T-helper 2 cell treated with Interferon-gamma antibody and Interleukin-4, amounts not matched to agents 5 μg/mL and 100 μg/mL, for 36 hours (primary cell): ENCODE measurements around the gene PAPOLA.

Experiments used
- DNase-seq: peaks from one replicate; pipeline ENCODE4 v3.0.0; 2021; ENCODE audit warnings: low spot score
- H3K27ac Mint-ChIP-seq: one replicate; pipeline ENCODE4 v1.8.0; 2021; ENCODE audit warnings: mild to moderate bottlenecking, mixed read lengths
- H3K27me3 Mint-ChIP-seq: one replicate; pipeline ENCODE4 v1.8.0; 2021; ENCODE audit warnings: low read depth, mixed read lengths
- H3K36me3 Mint-ChIP-seq: one replicate; pipeline ENCODE4 v1.8.0; 2021; ENCODE audit warnings: low read depth, mixed read lengths
- H3K4me1 Mint-ChIP-seq: one replicate; pipeline ENCODE4 v1.8.0; 2021; ENCODE audit warnings: low read depth, mixed read lengths
- H3K4me3 Mint-ChIP-seq: one replicate; pipeline ENCODE4 v1.8.0; 2022; ENCODE audit warnings: mild to moderate bottlenecking, moderate library complexity, mixed read lengths
- H3K9me3 Mint-ChIP-seq: one replicate; pipeline ENCODE4 v1.8.0; 2021; ENCODE audit warnings: mixed read lengths

The PAPOLA gene

GRCh38 chr14:96511146-96511545, 9.0 kb downstream of the PAPOLA start:
- H3K27me3 Mint-ChIP-seq = no peaks in the 10 kb centered on the region
- H3K4me3 Mint-ChIP-seq = no peak overlapping the region
- peaks cover 37% of the 10 kb centered on the region for H3K4me1 Mint-ChIP-seq
- no peak overlapping the region for H3K27ac Mint-ChIP-seq
- DNase-seq = no peak
- H3K9me3 Mint-ChIP-seq = no peaks in the 10 kb centered on the region
- no peaks in the 10 kb centered on the region for H3K36me3 Mint-ChIP-seq

DNA sequence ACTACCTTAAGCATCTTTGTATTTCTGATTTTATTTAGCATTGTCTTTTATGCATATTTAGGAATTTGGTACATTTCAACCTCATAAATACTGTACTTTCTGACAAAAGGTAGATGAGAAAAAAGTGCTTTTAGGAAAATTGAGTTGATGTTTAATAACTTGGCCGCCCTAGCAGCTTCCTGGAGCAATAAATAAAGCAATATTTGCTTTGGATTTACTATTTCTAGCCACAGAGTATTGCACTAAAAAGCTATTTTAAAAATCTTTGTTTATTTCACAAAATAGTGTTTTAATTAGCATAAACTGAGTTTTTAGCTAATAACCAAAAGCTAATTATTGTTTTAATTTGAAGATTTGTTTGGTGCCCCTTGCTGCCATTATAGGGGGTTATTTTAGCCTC, 9.5 kb downstream of the PAPOLA start:
- H3K27ac Mint-ChIP-seq = no peak overlapping the region
- H3K4me3 Mint-ChIP-seq = no peak overlapping the region
- H3K36me3 Mint-ChIP-seq = no peaks in the 10 kb centered on the region
- H3K4me1 Mint-ChIP-seq = peaks cover 40% of the 10 kb centered on the region
- H3K27me3 Mint-ChIP-seq = no peaks in the 10 kb centered on the region
- no peak for DNase-seq
- no peaks in the 10 kb centered on the region for H3K9me3 Mint-ChIP-seq

DNA sequence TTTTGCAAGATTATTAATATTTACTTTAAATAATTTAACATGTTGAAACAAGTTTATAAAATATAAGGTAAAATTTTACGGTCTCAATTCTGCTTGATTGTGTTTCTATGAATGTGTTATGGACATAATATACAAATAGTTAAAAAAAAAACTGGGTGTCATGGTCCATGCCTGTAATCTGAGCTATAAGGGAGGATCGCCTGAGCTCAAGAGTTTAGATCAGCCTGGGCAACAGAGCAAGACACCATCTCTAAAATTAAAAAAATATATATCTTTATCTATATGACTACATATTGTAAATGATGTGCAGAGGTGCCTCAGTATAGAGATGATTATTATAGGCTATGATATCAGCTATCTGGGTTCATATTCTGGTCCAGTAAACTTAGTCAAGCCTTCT, 9.9 kb downstream of the PAPOLA start:
- Mint-ChIP-seq H3K4me3 (no peak overlapping the region), H3K9me3 (no peaks in the 10 kb centered on the region), H3K36me3 (no peaks in the 10 kb centered on the region), H3K4me1 (peaks cover 44% of the 10 kb centered on the region), H3K27me3 (no peaks in the 10 kb centered on the region), H3K27ac (no peak overlapping the region)
- no peak for DNase-seq

- Mint-ChIP-seq H3K27ac (no peak overlapping the region), H3K27me3 (no peaks in the 10 kb centered on the region), H3K4me3 (no peak overlapping the region), H3K4me1 (peaks cover 48% of the 10 kb centered on the region), H3K9me3 (no peaks in the 10 kb centered on the region), H3K36me3 (no peaks in the 10 kb centered on the region)
- no peak for DNase-seq
These were observed 10.6 kb downstream of the PAPOLA start for GRCh38 chr14:96512602-96513397.

GRCh38 chr14:96514694-96515093, 12.5 kb downstream of the PAPOLA start:
- Mint-ChIP-seq H3K27ac (no peak overlapping the region), H3K4me1 (peaks cover 40% of the 10 kb centered on the region), H3K9me3 (no peaks in the 10 kb centered on the region), H3K4me3 (no peak overlapping the region), H3K36me3 (peaks cover under 1% of the 10 kb centered on the region), H3K27me3 (no peaks in the 10 kb centered on the region)
- DNase-seq = no peak

- Mint-ChIP-seq H3K36me3 (peaks cover 7% of the 10 kb centered on the region), H3K27ac (no peak overlapping the region), H3K4me1 (peaks cover 42% of the 10 kb centered on the region), H3K4me3 (no peak overlapping the region), H3K27me3 (no peaks in the 10 kb centered on the region), H3K9me3 (no peaks in the 10 kb centered on the region)
- DNase-seq = no peak
These were observed 13.5 kb downstream of the PAPOLA start for GRCh38 chr14:96515731-96516130.

DNA sequence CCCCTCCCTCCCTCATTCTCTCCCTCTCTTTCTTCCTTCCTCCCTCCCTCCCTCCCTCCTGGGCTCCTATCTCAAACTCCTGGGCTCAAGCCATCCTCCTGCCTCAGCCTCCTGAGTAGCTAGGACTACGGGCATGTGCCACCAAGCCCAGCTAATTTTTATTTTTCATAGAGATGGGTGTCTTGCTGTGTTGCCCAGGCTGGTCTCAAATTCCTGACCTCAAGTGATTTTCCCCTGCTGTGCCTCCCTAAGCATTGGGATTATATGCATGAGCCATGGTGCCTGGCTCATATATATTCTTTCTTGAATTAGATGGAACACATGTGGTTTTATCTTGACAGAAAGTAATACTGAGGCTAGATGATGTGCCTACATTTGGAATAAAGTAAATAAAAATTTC, 14.2 kb downstream of the PAPOLA start:
- Mint-ChIP-seq H3K9me3 (no peaks in the 10 kb centered on the region), H3K36me3 (peaks cover 10% of the 10 kb centered on the region), H3K4me1 (peaks cover 40% of the 10 kb centered on the region), H3K27me3 (no peaks in the 10 kb centered on the region), H3K27ac (no peak overlapping the region), H3K4me3 (no peak overlapping the region)
- DNase-seq = no peak

- Mint-ChIP-seq H3K27ac (no peak overlapping the region), H3K9me3 (no peaks in the 10 kb centered on the region), H3K4me1 (peaks cover 23% of the 10 kb centered on the region), H3K27me3 (no peaks in the 10 kb centered on the region), H3K4me3 (no peak overlapping the region), H3K36me3 (peaks cover 26% of the 10 kb centered on the region)
- DNase-seq = no peak
These were observed 17.8 kb downstream of the PAPOLA start for GRCh38 chr14:96519970-96520369.

GRCh38 chr14:96525452-96525851, 23.3 kb downstream of the PAPOLA start:
- no peak overlapping the region for H3K4me3 Mint-ChIP-seq
- H3K27ac Mint-ChIP-seq = no peak overlapping the region
- no peak for DNase-seq
- no peaks in the 10 kb centered on the region for H3K9me3 Mint-ChIP-seq
- no peaks in the 10 kb centered on the region for H3K27me3 Mint-ChIP-seq
- H3K36me3 Mint-ChIP-seq = peaks cover 42% of the 10 kb centered on the region
- H3K4me1 Mint-ChIP-seq = no peaks in the 10 kb centered on the region

DNA sequence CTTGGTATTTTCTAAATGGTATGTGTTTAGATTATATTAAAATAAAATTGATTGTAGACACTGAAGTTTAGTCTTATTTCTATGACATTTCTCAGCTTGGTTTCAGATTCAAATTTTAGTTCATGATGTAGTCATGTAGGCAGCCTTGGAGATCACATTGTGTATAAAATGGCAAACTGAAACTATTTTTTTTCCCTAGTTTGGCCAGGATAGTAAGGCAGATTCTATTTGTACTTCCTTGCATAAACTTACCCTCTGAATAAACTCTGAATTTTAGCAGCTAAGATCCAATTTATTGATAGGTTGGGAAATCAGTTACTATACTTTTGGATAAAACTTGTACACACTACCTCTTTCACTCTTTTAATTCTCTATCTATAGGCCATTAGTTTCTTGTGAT, 30.4 kb downstream of the PAPOLA start:
- no peaks in the 10 kb centered on the region for H3K27me3 Mint-ChIP-seq
- peaks cover 3% of the 10 kb centered on the region for H3K4me1 Mint-ChIP-seq
- no peak for DNase-seq
- peaks cover 34% of the 10 kb centered on the region for H3K36me3 Mint-ChIP-seq
- H3K9me3 Mint-ChIP-seq = no peaks in the 10 kb centered on the region
- H3K27ac Mint-ChIP-seq = no peak overlapping the region
- no peak overlapping the region for H3K4me3 Mint-ChIP-seq

- H3K27me3 Mint-ChIP-seq = no peaks in the 10 kb centered on the region
- H3K4me1 Mint-ChIP-seq = peaks cover 9% of the 10 kb centered on the region
- H3K4me3 Mint-ChIP-seq = no peak overlapping the region
- no peak overlapping the region for H3K27ac Mint-ChIP-seq
- no peaks in the 10 kb centered on the region for H3K9me3 Mint-ChIP-seq
- peaks cover 33% of the 10 kb centered on the region for H3K36me3 Mint-ChIP-seq
- no peak for DNase-seq
These were observed 34.6 kb downstream of the PAPOLA start for GRCh38 chr14:96536807-96537206.

DNA sequence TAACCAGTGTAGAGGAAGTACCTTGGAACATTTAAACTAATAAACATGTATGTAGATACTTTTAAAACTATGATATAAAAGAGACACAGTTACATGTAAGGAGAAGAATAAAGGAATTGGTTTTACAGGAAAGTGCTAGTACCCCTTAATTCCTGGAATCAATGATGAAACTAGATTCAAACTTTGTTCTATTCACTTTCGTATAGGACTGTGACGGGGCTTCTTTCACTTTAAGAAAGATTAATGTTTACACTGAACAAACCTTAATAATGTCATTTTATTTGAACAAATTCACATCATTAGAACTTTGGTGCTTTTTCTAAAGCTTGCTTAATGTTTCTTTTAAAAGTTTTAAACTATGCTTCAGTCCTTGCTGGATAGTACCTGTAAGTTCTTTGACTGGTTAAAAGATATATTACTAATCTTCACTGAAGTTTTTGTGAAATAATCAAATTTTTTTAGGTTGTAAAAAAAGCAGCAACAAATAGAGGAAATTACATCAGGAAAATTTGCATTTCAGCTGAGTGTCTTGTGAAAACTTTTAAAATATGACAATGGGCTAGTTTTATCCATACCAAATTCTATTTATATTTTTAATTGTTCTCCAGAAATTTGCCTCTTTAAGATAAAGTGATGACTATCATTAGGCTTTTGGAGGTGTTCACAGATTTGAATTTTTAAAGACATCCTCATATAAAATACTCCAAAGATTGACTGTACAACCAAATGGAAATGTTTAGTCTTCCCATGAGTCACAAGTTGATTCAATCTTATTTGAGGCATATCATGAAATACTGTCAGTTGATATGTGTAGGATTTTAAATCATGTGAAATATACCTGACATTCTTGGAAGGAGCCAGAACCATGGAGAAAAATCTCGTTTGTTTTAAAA, 36.2 kb downstream of the PAPOLA start:
- no peak overlapping the region for H3K4me3 Mint-ChIP-seq
- H3K4me1 Mint-ChIP-seq = peaks cover 9% of the 10 kb centered on the region
- H3K27me3 Mint-ChIP-seq = no peaks in the 10 kb centered on the region
- no peak for DNase-seq
- H3K27ac Mint-ChIP-seq = no peak overlapping the region
- H3K36me3 Mint-ChIP-seq = peaks cover 28% of the 10 kb centered on the region
- no peaks in the 10 kb centered on the region for H3K9me3 Mint-ChIP-seq

DNA sequence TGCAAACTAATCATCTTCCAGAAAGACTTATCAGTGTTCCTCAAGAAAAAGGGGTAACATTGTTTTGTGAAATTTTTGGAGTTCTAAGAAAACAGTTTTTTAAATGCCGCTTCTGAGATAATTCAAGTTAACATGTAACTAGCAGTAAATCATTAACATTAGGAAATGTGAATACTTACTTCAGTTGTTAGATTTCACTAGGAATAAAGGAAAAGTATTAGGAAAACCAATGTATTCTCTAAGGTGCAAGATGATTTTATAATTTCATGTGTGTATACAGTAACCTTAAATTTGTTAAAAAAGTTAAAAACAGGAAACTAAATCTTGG, 36.8 kb downstream of the PAPOLA start:
- peaks cover 9% of the 10 kb centered on the region for H3K4me1 Mint-ChIP-seq
- H3K27me3 Mint-ChIP-seq = no peaks in the 10 kb centered on the region
- H3K4me3 Mint-ChIP-seq = no peak overlapping the region
- no peak overlapping the region for H3K27ac Mint-ChIP-seq
- peaks cover 30% of the 10 kb centered on the region for H3K36me3 Mint-ChIP-seq
- no peak for DNase-seq
- no peaks in the 10 kb centered on the region for H3K9me3 Mint-ChIP-seq

DNA sequence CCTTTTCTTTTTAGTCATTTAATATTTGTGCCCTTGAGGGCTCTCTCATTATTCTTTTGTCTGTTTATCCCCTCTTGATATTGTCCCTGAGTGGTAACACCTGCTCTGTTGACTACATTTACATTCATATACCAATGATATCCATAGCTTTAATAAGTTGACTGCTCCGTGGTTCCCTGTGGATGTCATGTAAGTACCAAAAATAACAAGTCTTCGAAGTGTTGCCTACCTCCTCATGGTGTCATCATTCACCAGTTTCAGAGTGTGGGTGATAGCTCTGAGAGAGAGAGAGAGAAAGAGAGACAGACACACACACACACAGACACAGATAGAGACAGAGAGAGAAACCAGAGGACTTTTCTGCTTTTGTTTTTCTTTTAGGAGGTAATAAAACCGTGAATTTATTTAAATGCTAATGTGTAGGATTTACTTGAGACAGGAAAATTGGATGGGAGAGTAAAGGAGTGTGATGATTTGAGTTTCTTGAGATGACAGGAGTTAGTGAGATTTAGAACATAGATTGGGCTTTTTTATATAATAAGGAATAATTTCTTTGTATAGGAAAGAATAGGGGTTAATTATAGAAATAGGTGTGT, 52.2 kb downstream of the PAPOLA start:
- Mint-ChIP-seq H3K27me3 (no peaks in the 10 kb centered on the region), H3K4me3 (no peak overlapping the region), H3K9me3 (no peaks in the 10 kb centered on the region), H3K27ac (no peak overlapping the region), H3K36me3 (peaks cover 54% of the 10 kb centered on the region), H3K4me1 (no peaks in the 10 kb centered on the region)
- DNase-seq = no peak
